A172 (cell line): ENCODE measurements around the gene HSBP1. TPM values are rescaled to one million over a fixed set of nuclear protein-coding genes. Genes with fewer than 3 reads are reported as not detected.

ENCODE experiments used
- DNase-seq: peaks from one replicate; pipeline ENCODE4 v3.0.0-alpha.2; 2015; ENCODE audit warnings: low spot score
- total RNA-seq: library from RNA; depleted of rRNA; stranded (reverse); fragments of >200 nt; shearing (Covaris generic); gene quantifications from 2 replicates; pipeline ENCODE4 v1.2.3, GENCODE V29; 2014; rRNA removed

HSBP1 gene
- total RNA-seq, 1 experiment from 2014 or later, result 36.6 TPM

DNA sequence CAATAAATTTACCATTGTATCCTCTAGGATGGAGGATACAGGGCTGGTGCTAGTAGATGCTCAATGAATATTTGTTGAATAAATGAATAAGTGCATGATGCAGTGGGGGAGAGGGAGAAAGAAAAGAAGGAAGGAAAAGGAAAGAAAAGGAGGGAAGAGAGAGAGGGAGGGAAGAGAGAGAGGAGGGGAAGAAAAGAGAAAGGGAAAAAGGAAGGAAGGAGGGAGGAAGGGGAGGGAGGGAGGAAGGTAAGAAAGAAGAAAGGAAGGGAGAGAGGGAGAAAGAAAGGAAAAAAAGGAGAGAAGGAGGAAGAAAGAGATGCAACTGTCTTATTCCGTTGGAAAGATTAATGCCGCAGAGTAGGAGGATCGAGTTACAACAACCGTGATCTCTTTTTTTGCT lies 30.4 kb downstream of the HSBP1 start:
- no peak for DNase-seq

- no peak for DNase-seq
Measured at GRCh38 chr16:83839561-83839960, 31.8 kb downstream of the HSBP1 start.

DNA sequence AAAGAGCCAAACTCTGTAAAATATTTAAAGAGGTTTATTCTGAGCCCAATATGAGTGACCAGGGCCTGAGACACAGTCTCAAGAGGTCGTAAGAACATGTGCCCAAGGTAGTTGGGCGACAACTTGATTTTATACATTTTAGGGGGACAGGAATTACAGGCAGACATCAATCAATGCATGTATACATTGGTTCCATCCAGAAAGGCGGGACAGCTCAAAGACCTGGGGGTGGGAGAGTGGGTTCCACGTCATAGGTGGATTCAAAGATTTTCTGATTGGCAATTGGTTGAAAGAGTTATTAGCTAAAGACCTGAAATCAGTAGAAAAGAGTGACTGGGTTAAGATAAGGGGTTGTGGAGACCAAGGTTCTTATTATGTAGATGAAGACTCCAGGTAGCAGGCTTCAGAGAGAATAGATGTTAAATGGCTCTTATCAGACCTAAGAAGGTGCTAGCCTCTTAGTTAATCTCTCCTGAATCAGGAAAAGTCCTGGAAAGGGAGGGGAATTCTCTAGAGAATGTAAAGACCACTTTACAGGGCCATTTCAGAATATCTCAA lies 32.4 kb downstream of the HSBP1 start:
- DNase-seq, result no peak

- no peak for DNase-seq
Measured at GRCh38 chr16:83842291-83842690, 34.5 kb downstream of the HSBP1 start.

DNA sequence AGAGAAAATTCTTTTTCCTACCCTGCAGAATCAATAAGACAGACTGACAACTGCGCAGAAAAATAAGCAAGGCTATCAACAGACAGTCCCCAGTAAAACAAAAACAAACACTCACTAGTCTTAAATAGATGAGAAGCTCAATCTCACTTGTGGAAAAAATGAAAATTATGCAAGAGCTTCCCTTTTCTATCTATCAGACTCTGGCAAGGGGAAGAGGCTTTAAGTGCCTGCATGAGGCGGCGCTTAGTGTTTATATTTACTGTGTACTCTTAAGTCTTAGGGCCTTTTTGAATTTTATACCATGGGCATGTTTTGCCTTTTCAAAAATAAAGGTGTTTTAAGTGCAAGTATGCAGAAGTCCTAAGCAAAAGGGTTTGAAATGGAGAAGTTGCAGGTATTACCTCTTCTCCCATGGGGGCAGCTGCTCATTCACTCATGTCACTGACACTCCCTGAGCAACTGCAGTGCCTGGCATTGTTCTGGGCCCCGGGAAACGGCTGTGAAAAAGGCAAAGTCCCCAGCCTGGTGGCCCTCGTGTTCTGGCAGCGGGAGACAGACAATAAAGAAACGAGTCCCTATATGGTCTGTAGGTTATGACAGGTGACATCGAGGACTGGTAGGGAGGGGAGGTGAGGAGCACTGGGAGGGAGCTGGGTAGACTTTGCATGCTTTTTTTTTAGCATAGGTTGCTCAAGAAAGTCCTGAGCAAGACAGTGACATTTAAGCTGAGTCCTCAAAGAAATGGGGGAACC lies 35.2 kb downstream of the HSBP1 start:
- no peak for DNase-seq

- no peak for DNase-seq
Measured at GRCh38 chr16:83843657-83844056, 35.9 kb downstream of the HSBP1 start.

GRCh38 chr16:83845263-83845662 lies 37.5 kb downstream of the HSBP1 start:
- DNase-seq, result no peak

DNA sequence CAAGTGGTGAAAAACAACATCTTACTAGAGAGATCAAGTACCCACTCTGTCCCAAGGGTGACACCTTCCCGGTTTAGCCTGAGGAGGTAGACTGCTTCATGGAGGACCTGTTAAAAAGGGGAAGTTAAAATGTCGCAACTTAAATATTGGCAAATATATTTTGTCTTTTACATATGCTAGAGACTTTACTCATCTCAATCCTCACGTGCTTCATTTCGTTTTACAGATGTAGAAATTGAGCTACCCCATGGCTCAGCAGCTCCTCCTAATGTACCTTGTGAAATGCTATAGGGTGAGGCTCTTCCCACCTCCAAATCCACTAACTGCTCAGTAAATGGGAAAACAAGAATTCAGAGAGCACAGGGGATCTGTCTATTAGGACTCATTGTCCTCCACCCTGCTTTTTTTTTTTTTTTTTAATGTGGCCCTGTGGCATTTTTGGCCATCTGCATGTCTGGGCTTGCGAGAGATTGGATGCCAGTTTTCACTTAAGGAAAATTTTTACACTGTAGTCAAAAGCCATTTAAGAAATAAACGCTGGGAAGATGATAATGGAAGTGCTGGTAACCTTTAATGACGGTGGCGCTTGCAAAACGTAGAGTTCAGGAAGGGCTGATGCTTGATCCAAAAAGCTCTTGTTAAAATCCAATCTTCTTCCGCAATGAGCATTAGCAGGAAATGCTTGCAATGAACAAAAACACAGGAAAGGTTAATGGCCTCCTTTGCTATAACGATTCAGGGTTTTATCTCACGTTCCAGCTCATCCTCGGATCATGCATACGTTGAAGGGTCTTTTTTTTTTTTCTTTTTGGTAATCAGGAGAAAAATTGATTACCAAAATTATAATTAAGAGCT lies 39.8 kb downstream of the HSBP1 start:
- DNase-seq, result no peak

GRCh38 chr16:83849421-83849820 lies 41.6 kb downstream of the HSBP1 start:
- no peak for DNase-seq

DNA sequence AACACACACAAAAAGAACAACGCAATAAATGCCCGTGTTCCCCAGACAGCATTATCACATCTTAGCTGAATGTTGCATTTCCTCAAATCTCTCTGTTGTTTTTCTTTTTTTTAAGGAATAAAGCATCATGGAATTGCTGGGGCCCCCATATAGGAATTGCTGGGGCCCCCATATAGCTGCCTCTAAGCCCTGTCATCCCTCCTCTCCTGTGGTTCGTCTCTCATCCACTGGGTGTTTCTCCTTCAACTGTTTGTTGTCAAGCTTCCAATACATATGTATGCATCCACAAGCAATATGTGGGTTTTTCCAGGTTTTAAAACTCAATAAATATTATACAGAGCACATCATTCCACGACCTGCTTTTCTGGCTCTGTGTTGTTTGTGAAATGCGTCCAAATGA lies 43.2 kb downstream of the HSBP1 start:
- DNase-seq, result no peak

- DNase-seq, result no peak
Measured at GRCh38 chr16:83851473-83851872, 43.7 kb downstream of the HSBP1 start.

DNA sequence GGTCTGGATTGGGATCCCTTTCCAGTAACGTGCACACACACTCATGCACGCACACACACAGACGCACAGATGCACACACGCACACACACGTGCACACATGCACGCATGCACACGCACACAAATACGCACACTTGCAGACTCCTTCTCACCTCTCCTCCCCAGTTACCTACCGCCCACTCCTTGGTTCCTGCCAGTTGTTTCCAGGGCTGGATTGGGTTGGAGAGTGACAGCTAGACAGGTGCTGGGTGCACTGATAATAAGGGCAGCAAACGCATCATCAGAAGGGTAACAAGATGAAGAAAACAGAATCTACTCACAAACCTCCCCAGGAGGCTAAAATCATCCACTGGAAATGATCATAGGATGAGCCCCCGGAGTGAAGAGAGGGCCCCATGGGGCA lies 45.0 kb downstream of the HSBP1 start:
- DNase-seq, result no peak

DNA sequence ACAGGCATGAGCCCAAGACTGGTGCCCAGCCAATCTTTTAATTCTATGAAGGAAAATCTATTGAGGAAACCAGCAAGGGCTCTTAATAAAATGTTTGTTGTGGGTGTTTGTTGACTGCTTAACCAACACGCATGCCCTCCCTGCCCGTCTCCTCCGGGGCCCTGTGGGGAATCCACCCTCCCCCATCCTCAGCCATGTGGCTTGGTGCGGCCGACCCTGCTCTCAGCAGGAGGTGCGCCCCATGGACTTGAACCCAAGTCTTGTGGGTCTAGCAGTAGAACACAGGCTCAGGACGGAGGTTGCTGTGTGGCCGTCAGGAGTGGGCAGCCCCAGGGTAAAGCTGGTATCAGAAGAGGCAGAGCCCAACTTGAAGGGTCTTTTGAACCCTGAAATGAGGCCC lies 46.1 kb downstream of the HSBP1 start:
- no peak for DNase-seq

DNA sequence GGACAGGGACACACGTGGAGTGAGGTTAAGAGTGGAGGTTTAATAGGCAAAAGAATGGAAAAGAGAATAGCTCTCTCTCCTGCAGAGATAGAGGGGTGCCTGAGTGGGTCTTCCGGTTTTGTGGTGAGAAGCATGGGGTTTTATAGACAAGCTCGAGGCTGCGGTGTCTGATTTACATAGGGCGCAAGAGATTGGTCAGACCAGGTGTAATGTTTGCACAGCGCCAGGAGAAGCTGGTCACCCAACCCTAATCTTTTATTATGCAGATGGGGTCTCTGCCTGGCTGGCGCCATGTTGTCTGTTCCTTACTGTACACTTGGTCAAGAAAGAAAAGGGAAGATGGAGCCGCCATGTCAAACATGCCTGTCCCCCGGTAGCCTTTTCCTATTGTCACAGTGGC lies 46.6 kb downstream of the HSBP1 start:
- DNase-seq, result no peak

DNA sequence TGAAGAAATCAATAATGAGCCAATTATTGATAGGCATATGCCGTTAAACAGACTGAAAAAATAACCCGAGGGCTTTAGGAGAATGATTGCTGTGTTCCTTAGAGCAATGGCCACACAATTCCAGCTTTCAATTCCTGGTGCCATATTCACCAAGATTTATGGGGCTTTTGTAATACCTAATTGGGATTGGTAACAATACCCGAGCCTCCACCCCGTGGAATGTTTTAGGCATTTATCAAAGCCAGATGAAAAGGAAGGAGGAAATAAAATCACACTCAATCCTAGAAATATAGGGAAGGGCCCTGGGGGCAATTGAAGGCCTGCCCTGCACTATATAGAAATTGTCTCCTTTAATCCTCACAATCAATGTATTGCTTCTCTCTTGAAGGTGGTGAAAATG lies 49.0 kb downstream of the HSBP1 start:
- DNase-seq, result no peak

DNA sequence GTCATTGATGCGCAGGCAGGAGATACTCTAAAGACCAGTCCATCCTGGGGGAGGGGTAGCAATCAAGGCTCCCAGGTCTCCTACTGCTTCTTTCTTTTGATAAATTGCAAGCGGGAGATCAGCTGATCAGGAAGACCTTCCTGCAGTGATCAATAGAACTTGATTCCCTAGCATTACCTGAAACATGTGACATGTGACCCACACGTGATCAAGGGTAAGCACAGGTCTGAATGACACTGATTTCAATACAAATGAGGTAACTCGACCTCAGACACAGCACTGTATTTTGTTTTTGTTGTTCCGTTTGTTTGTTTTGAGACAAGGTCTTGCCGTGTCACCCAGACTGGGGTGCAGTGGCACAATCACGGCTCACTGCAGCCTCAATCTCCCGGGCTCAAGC lies 51.5 kb downstream of the HSBP1 start:
- no peak for DNase-seq

DNA sequence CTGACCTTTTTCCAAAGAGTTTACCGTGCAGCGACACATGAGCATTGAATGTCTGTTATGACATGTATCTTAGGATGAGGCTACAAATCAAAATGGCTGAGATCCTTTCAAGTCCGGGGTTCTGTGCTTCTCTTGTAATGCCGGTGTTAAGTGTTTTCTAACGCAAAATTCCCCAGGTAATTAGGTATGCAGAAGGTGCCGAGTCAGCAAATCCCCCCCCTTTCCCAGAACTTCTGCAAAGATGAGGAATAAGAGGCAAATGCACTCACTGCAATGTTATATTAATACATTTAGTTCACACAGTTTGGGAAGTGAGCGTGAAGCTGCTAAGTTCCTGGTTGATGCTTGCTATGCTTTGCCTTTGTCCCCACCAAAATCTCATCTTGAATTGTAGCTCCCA lies 54.9 kb downstream of the HSBP1 start:
- no peak for DNase-seq

GRCh38 chr16:83863682-83864081 lies 55.9 kb downstream of the HSBP1 start:
- no peak for DNase-seq

Other genes starting within 250 kb of the HSBP1 start
- gene MLYCD, start 91.1 kb downstream of the HSBP1 start, total RNA-seq, result 3.1 and 4.1 TPM in 2 replicates
- gene OSGIN1, start 145.3 kb downstream of the HSBP1 start, total RNA-seq, result 6.2 and 10.6 TPM in 2 replicates
- gene NECAB2, start 160.3 kb downstream of the HSBP1 start, total RNA-seq, result 2.2 and 8.5 TPM in 2 replicates
- not detected in 2 replicates for gene SLC38A8, start 234.8 kb downstream of the HSBP1 start, total RNA-seq